Osteocyte (in vitro differentiated cells): ENCODE data around the gene LARGE1. TPM values are rescaled to one million over a fixed set of nuclear protein-coding genes. Genes with fewer than 3 reads are reported as not detected.

ENCODE experiments used
- DNase-seq: peaks from one replicate; pipeline ENCODE4 v3.0.0; 2021; ENCODE audit warnings: mixed read lengths; ENCODE audit not compliant: unreplicated experiment; ENCODE audit errors: extremely low spot score
- H3K27ac Mint-ChIP-seq: one replicate; pipeline ENCODE4 v1.8.0; 2021; ENCODE audit warnings: mild to moderate bottlenecking, mixed read lengths; ENCODE audit not compliant: unreplicated experiment
- H3K27me3 Mint-ChIP-seq: one replicate; pipeline ENCODE4 v1.8.0; 2021; ENCODE audit warnings: mixed read lengths; ENCODE audit not compliant: unreplicated experiment
- H3K36me3 Mint-ChIP-seq: one replicate; pipeline ENCODE4 v1.8.0; 2021; ENCODE audit warnings: mixed read lengths; ENCODE audit not compliant: unreplicated experiment
- H3K4me1 Mint-ChIP-seq: one replicate; pipeline ENCODE4 v1.8.0; 2021; ENCODE audit warnings: mixed read lengths; ENCODE audit not compliant: unreplicated experiment
- H3K4me3 Mint-ChIP-seq: one replicate; pipeline ENCODE4 v1.8.0; 2021; ENCODE audit warnings: mild to moderate bottlenecking, moderate library complexity, mixed read lengths; ENCODE audit not compliant: unreplicated experiment
- H3K9me3 Mint-ChIP-seq: one replicate; pipeline ENCODE4 v1.8.0; 2021; ENCODE audit warnings: mixed read lengths; ENCODE audit not compliant: unreplicated experiment
- total RNA-seq: library from RNA; stranded (reverse); gene quantifications from 2 replicates; pipeline ENCODE4 v1.2.1, GENCODE V29; 2021
- TF ChIP-seq, protein P1 (sequence below): fragments of 200-600 bp; sonication (generic); IDR thresholded peaks from 2 replicates; pipeline ENCODE4 v1.5.0; 2021; ENCODE audit warnings: antibody characterized with exemption, mild to moderate bottlenecking, moderate library complexity

Gene LARGE1
- total RNA-seq, 1 donor from 2014 or later, result 17.6 TPM

DNA sequence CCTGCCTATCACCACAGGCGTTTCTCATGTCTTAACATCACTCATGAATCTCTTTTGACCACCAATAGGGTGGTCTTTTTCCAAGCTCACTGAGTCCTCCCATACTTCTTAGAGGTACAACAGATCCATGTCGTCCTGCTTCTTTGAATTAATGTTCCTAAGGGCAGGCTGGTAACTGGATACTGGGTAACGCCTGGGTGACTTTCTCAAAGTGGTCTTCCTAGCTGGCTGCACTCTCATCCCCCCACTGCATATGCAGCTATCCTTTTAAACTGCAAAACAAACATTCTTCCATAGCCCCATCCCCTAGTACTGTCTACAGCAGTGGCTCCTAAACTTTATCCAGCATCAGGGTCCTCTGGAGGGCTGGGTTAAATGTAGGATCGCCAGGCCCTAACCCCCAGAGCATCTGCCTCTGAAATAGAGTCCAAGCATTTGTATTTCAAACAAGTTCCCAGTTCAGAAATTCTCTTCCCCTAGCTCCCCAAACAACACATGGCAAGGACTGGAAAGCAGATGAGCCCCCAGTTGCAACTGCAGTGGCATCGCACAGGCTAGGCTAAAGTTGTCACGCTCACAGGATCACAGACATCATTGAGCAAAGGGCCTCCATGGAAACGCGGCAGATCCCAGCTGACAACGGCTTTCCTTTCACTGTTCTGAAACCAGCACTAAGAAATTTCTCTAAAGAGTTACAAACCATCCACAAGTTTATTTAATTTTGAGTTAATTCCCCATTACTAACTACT lies 204.9 kb downstream of the LARGE1 start:
- peaks cover 4% of the 10 kb centered on the region for H3K36me3 Mint-ChIP-seq
- no peak overlapping the region for H3K4me3 Mint-ChIP-seq
- no peaks in the 10 kb centered on the region for H3K27me3 Mint-ChIP-seq
- peaks cover 2% of the 10 kb centered on the region for H3K4me1 Mint-ChIP-seq
- no peak overlapping the region for H3K27ac Mint-ChIP-seq
- TF ChIP-seq, protein P1, sequence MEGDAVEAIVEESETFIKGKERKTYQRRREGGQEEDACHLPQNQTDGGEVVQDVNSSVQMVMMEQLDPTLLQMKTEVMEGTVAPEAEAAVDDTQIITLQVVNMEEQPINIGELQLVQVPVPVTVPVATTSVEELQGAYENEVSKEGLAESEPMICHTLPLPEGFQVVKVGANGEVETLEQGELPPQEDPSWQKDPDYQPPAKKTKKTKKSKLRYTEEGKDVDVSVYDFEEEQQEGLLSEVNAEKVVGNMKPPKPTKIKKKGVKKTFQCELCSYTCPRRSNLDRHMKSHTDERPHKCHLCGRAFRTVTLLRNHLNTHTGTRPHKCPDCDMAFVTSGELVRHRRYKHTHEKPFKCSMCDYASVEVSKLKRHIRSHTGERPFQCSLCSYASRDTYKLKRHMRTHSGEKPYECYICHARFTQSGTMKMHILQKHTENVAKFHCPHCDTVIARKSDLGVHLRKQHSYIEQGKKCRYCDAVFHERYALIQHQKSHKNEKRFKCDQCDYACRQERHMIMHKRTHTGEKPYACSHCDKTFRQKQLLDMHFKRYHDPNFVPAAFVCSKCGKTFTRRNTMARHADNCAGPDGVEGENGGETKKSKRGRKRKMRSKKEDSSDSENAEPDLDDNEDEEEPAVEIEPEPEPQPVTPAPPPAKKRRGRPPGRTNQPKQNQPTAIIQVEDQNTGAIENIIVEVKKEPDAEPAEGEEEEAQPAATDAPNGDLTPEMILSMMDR, result no peak
- DNase-seq, result no peak
- H3K9me3 Mint-ChIP-seq, result peaks cover 31% of the 10 kb centered on the region

DNA sequence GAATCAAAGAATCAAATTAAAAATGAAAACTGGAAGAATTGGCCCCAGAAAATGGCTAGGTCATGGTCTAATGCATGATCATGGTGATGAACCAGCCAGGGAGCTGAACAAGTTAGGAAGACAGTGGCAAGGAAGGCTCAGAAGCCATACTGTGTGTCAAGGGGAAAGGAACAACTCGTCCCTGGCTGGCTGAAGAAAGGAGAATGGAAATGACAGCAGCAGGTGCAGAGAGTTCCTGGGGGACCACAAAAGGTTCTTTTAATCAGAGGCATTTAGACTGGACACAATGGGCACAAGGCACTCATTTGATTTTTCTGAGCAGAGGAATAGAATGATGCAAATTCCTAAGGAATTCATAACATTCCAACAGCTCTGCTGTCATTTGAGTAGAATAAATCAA lies 209.9 kb downstream of the LARGE1 start:
- peaks cover 4% of the 10 kb centered on the region for H3K36me3 Mint-ChIP-seq
- H3K27ac Mint-ChIP-seq, result no peak overlapping the region
- H3K4me3 Mint-ChIP-seq, result no peak overlapping the region
- H3K4me1 Mint-ChIP-seq, result peaks cover 4% of the 10 kb centered on the region
- H3K9me3 Mint-ChIP-seq, result peaks cover 20% of the 10 kb centered on the region
- TF ChIP-seq, protein P1, result no peak
- no peaks in the 10 kb centered on the region for H3K27me3 Mint-ChIP-seq
- DNase-seq, result no peak

DNA sequence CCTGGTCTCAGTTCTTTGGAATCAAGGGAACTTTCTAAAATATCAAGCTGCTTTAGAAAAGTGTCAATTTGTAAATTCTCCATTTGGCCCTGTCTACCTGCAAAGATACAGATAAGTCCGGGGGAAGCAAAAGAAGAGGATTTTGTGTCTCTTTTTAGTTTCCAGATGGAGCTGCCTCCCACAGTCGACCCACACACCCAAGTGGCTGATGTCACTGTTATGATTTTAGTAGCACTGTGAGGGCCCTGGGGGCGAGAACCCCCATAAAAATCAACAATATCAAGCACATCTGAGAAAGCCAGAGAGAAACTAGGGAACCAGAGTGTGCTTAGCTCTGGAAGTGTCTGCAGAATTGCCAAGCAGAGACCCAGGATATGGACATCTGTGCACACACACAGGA lies 212.7 kb downstream of the LARGE1 start:
- peaks cover 4% of the 10 kb centered on the region for H3K4me1 Mint-ChIP-seq
- no peak overlapping the region for H3K27ac Mint-ChIP-seq

DNA sequence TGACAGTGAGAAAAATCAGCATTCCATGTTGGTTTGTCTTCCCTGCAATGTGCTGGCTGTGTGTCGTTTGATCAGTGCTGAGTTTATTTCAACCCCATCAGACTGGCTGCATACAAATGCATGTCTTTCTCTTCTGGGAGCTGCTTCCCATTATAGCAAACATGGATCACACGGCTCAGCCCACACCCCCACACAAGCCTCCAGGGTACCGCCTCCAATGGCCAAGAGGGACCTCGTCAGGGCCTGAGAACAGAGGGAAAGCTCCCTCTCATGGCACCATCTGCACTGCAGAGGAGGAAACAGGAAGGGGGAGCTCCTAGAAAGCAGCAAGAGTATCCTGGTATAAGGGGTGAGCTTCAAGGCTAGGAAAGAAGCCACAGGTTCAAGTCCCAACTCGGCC lies 214.2 kb downstream of the LARGE1 start:
- H3K27me3 Mint-ChIP-seq, result no peaks in the 10 kb centered on the region
- peaks cover 16% of the 10 kb centered on the region for H3K9me3 Mint-ChIP-seq
- no peak overlapping the region for H3K4me3 Mint-ChIP-seq
- no peak overlapping the region for H3K27ac Mint-ChIP-seq
- DNase-seq, result no peak
- no peaks in the 10 kb centered on the region for H3K36me3 Mint-ChIP-seq
- H3K4me1 Mint-ChIP-seq, result peaks cover 4% of the 10 kb centered on the region
- TF ChIP-seq, protein P1, result no peak

More for the DNA sequence above, 212.7 kb downstream of the LARGE1 start:
- TF ChIP-seq, protein P1, result no peak
- H3K9me3 Mint-ChIP-seq, result peaks cover 16% of the 10 kb centered on the region
- H3K36me3 Mint-ChIP-seq, result no peaks in the 10 kb centered on the region
- no peaks in the 10 kb centered on the region for H3K27me3 Mint-ChIP-seq
- no peak for DNase-seq
- H3K4me3 Mint-ChIP-seq, result no peak overlapping the region

DNA sequence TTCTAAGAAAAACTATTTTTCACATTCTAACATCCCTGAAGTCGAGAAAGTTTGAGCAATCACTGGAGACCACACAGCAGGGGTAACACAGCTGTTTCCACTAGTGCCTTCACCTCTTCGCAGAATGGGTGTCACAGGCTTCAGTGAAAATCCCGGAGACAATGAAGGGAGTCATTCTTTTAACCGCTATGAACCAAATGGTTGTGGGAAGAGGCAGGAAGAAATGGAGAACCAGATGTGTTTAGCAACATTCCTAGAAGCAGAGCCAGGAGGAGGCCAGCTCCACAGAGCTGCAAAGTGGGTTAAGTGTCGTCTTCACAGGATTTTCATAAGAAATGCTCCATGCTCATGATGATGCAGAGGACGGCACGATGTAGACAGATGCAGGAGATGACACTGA lies 221.1 kb downstream of the LARGE1 start:
- TF ChIP-seq, protein P1, result no peak
- H3K9me3 Mint-ChIP-seq, result peaks cover 10% of the 10 kb centered on the region
- DNase-seq, result no peak
- no peak overlapping the region for H3K27ac Mint-ChIP-seq
- H3K4me1 Mint-ChIP-seq, result peaks cover 4% of the 10 kb centered on the region
- peaks cover 3% of the 10 kb centered on the region for H3K36me3 Mint-ChIP-seq
- H3K27me3 Mint-ChIP-seq, result no peaks in the 10 kb centered on the region
- H3K4me3 Mint-ChIP-seq, result no peak overlapping the region
